HCT116 (cell line): Measurements from ENCODE around the gene NSF.

ENCODE experiments used
- CBX3 ChIP-seq: IDR thresholded peaks from 2 replicates; pipeline ENCODE4 v1.6.1; 2012; ENCODE audit warnings: low read depth
- CEBPB ChIP-seq: IDR thresholded peaks from 2 replicates; pipeline ENCODE4 v1.6.1; 2012; ENCODE audit warnings: low read depth
- EZH2 ChIP-seq: fragments of 200-600 bp; sonication (generic); IDR thresholded peaks from 2 replicates; pipeline ENCODE4 v1.6.1; 2017; ENCODE audit warnings: antibody characterized with exemption, mixed run types
- EZH2phosphoT487 ChIP-seq: fragments of 200-600 bp; IDR thresholded peaks from 2 replicates; pipeline ENCODE4 v1.6.1; 2018; ENCODE audit warnings: antibody characterized with exemption, borderline replicate concordance
- JUND ChIP-seq: IDR thresholded peaks from 2 replicates; pipeline ENCODE4 v1.6.1; 2012
- POLR2A ChIP-seq: IDR thresholded peaks from 2 replicates; pipeline ENCODE4 v1.7.0; 2011; ENCODE audit warnings: borderline replicate concordance; ENCODE audit not compliant: insufficient read depth, insufficient read length; ENCODE audit errors: extremely low read depth
- POLR2AphosphoS5 ChIP-seq: IDR thresholded peaks from 2 replicates; pipeline ENCODE4 v1.6.1; 2011; ENCODE audit warnings: mild to moderate bottlenecking, low read depth, low read length, moderate library complexity
- RAD21 ChIP-seq: IDR thresholded peaks from 2 replicates; pipeline ENCODE4 v1.6.1; 2012; ENCODE audit warnings: low read depth, mild to moderate bottlenecking
- YY1 ChIP-seq: IDR thresholded peaks from 2 replicates; pipeline ENCODE4 v1.6.1; 2011; ENCODE audit warnings: low read length, low read depth, moderate library complexity, mild to moderate bottlenecking; ENCODE audit not compliant: insufficient replicate concordance; ENCODE audit errors: extremely low read depth
- ZFX ChIP-seq: fragments of 450-650 bp; IDR thresholded peaks from 2 replicates; pipeline ENCODE4 v1.6.1; 2017
- TF ChIP-seq, protein P1 (sequence below), 3 experiments: fragments of 200-600 bp in 1 of 3; sonication (generic) in 1 of 3; IDR thresholded peaks in 2 of 3; conservative IDR thresholded peaks in 1 of 3; 2 replicates each; pipeline ENCODE4 v1.5.1; 2012 to 2017; ENCODE audit warnings: low read depth in 2 of 3, low read length in 2 of 3, antibody characterized with exemption in 1 of 3, borderline replicate concordance in 1 of 3, control low read depth in 1 of 3, mild to moderate bottlenecking in 1 of 3, mixed read lengths in 1 of 3, mixed run types in 1 of 3, moderate library complexity in 1 of 3; ENCODE audit not compliant: insufficient read depth in 1 of 3
- TF ChIP-seq, protein P2 (sequence below): IDR thresholded peaks from 2 replicates; pipeline ENCODE4 v1.6.1; 2012; ENCODE audit warnings: low read depth
- TF ChIP-seq, protein P3 (sequence below): IDR thresholded peaks from 2 replicates; pipeline ENCODE4 v1.6.1; 2012

DNA sequence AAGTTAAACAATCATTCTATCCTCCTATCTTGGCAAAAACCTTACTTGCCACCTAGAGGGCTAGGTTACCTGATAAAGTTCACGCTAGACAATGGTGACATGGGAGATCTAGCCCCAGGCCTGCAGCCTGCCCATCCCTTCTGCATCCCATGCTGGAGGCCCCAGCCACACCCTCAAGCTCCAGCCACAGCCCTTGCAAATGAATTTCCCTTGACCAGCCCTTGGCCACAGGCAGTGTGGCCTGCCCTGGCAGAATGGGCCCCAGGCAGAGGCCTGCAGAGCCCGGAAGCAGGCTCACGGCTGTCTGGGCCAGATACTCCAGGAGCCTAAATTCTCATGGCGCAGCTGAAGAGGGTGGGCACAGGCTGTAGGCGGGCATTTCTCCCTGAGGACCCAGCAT, 213.1 kb downstream of the NSF start:
- no peak for TF ChIP-seq POLR2A
- TF ChIP-seq, protein P1, sequence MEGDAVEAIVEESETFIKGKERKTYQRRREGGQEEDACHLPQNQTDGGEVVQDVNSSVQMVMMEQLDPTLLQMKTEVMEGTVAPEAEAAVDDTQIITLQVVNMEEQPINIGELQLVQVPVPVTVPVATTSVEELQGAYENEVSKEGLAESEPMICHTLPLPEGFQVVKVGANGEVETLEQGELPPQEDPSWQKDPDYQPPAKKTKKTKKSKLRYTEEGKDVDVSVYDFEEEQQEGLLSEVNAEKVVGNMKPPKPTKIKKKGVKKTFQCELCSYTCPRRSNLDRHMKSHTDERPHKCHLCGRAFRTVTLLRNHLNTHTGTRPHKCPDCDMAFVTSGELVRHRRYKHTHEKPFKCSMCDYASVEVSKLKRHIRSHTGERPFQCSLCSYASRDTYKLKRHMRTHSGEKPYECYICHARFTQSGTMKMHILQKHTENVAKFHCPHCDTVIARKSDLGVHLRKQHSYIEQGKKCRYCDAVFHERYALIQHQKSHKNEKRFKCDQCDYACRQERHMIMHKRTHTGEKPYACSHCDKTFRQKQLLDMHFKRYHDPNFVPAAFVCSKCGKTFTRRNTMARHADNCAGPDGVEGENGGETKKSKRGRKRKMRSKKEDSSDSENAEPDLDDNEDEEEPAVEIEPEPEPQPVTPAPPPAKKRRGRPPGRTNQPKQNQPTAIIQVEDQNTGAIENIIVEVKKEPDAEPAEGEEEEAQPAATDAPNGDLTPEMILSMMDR (IDR thresholded peaks at IDR 0.05 in 2 of 3, conservative IDR thresholded peaks at IDR 0.05 in 1 of 3; ENCODE audit: borderline replicate concordance in 1 of 3, insufficient read depth in 1 of 3, low read depth in 2 of 3, low read length in 2 of 3), result no peak
- TF ChIP-seq, protein P2, sequence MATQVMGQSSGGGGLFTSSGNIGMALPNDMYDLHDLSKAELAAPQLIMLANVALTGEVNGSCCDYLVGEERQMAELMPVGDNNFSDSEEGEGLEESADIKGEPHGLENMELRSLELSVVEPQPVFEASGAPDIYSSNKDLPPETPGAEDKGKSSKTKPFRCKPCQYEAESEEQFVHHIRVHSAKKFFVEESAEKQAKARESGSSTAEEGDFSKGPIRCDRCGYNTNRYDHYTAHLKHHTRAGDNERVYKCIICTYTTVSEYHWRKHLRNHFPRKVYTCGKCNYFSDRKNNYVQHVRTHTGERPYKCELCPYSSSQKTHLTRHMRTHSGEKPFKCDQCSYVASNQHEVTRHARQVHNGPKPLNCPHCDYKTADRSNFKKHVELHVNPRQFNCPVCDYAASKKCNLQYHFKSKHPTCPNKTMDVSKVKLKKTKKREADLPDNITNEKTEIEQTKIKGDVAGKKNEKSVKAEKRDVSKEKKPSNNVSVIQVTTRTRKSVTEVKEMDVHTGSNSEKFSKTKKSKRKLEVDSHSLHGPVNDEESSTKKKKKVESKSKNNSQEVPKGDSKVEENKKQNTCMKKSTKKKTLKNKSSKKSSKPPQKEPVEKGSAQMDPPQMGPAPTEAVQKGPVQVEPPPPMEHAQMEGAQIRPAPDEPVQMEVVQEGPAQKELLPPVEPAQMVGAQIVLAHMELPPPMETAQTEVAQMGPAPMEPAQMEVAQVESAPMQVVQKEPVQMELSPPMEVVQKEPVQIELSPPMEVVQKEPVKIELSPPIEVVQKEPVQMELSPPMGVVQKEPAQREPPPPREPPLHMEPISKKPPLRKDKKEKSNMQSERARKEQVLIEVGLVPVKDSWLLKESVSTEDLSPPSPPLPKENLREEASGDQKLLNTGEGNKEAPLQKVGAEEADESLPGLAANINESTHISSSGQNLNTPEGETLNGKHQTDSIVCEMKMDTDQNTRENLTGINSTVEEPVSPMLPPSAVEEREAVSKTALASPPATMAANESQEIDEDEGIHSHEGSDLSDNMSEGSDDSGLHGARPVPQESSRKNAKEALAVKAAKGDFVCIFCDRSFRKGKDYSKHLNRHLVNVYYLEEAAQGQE, result no peak
- no peak for TF ChIP-seq CEBPB
- TF ChIP-seq POLR2AphosphoS5, result no peak
- TF ChIP-seq YY1, result no peak
- no peak for TF ChIP-seq JUND
- no peak for TF ChIP-seq CBX3
- TF ChIP-seq RAD21, result no peak
- no peak for TF ChIP-seq EZH2
- TF ChIP-seq ZFX, result no peak
- TF ChIP-seq, protein P3, sequence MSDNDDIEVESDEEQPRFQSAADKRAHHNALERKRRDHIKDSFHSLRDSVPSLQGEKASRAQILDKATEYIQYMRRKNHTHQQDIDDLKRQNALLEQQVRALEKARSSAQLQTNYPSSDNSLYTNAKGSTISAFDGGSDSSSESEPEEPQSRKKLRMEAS, result no peak
- TF ChIP-seq EZH2phosphoT487, result no peak
